ENCODE results near the gene RIN3. TPM values are rescaled to one million over a fixed set of nuclear protein-coding genes. Genes with fewer than 3 reads are reported as not detected.

Gene RIN3
- total RNA-seq, 1 donor from 2014 or later, result 0.76 TPM

- TF ChIP-seq CTCF (IDR thresholded peaks at IDR 0.05; ENCODE audit: partially characterized antibody, unreplicated experiment), result no peak
- no peak for DNase-seq
- H3K9me3 Mint-ChIP-seq (ENCODE audit: unreplicated experiment), result no peaks in the 10 kb centered on the region
- peaks cover 12% of the 10 kb centered on the region for H3K36me3 Mint-ChIP-seq (ENCODE audit: unreplicated experiment)
- H3K4me1 Mint-ChIP-seq (ENCODE audit: low read depth, unreplicated experiment), result no peaks in the 10 kb centered on the region
- no peak overlapping the region for H3K27ac Mint-ChIP-seq (ENCODE audit: unreplicated experiment)
- H3K27me3 Mint-ChIP-seq (ENCODE audit: unreplicated experiment), result peaks cover 2% of the 10 kb centered on the region
- no peak overlapping the region for H3K4me3 Mint-ChIP-seq (ENCODE audit: unreplicated experiment)
Measured at GRCh38 chr14:92735344-92735743, 221.8 kb downstream of the RIN3 start.

GRCh38 chr14:92737206-92737605 is 223.6 kb downstream of the RIN3 start:
- peaks cover 1% of the 10 kb centered on the region for H3K36me3 Mint-ChIP-seq (ENCODE audit: unreplicated experiment)
- no peaks in the 10 kb centered on the region for H3K4me1 Mint-ChIP-seq (ENCODE audit: low read depth, unreplicated experiment)
- H3K9me3 Mint-ChIP-seq (ENCODE audit: unreplicated experiment), result no peaks in the 10 kb centered on the region
- TF ChIP-seq CTCF (IDR thresholded peaks at IDR 0.05; ENCODE audit: partially characterized antibody, unreplicated experiment), result no peak
- no peak overlapping the region for H3K4me3 Mint-ChIP-seq (ENCODE audit: unreplicated experiment)
- H3K27ac Mint-ChIP-seq (ENCODE audit: unreplicated experiment), result no peak overlapping the region
- DNase-seq, result no peak
- peaks cover 2% of the 10 kb centered on the region for H3K27me3 Mint-ChIP-seq (ENCODE audit: unreplicated experiment)

- Mint-ChIP-seq H3K27me3 (ENCODE audit: unreplicated experiment) (peaks cover 2% of the 10 kb centered on the region), H3K36me3 (ENCODE audit: unreplicated experiment) (no peaks in the 10 kb centered on the region), H3K9me3 (ENCODE audit: unreplicated experiment) (no peaks in the 10 kb centered on the region), H3K4me1 (ENCODE audit: low read depth, unreplicated experiment) (no peaks in the 10 kb centered on the region), H3K4me3 (ENCODE audit: unreplicated experiment) (no peak overlapping the region), H3K27ac (ENCODE audit: unreplicated experiment) (no peak overlapping the region)
- DNase-seq, result no peak
- TF ChIP-seq CTCF (IDR thresholded peaks at IDR 0.05; ENCODE audit: partially characterized antibody, unreplicated experiment), result no peak
Measured at GRCh38 chr14:92737619-92738188, 224.1 kb downstream of the RIN3 start.

Other genes starting within 250 kb of the RIN3 start
- 0.34 TPM for gene SLC24A4, start 190.6 kb upstream of the RIN3 start, total RNA-seq (ENCODE audit: unreplicated experiment)
- 36.9 TPM for gene LGMN, start 234.8 kb downstream of the RIN3 start, total RNA-seq (ENCODE audit: unreplicated experiment)